Endodermal cell (in vitro differentiated cells): ENCODE data around the gene PCDHA2. TPM values are rescaled to one million over a fixed set of nuclear protein-coding genes. Genes with fewer than 3 reads are reported as not detected.

Experiments used
- DNase-seq: peaks from one replicate; pipeline ENCODE4 v3.0.0-alpha.2; 2017
- H3K27ac ChIP-seq: 2 replicates; pipeline ENCODE4 v1.5.1; 2013; ENCODE audit warnings: mild to moderate bottlenecking, low read depth, low read length, moderate library complexity
- H3K27me3 ChIP-seq: 2 replicates; pipeline ENCODE4 v1.6.1; 2013; ENCODE audit warnings: mild to moderate bottlenecking, low read length, moderate library complexity; ENCODE audit not compliant: insufficient read depth, control insufficient read depth, poor library complexity, severe bottlenecking
- H3K36me3 ChIP-seq: 2 replicates; pipeline ENCODE4 v1.7.0; 2013; ENCODE audit warnings: mild to moderate bottlenecking, low read length, moderate library complexity; ENCODE audit not compliant: control insufficient read depth, insufficient read depth
- H3K4me1 ChIP-seq: one replicate; pipeline ENCODE4 v1.7.0; 2013; ENCODE audit warnings: low read length; ENCODE audit not compliant: control insufficient read depth, insufficient read depth
- H3K4me3 ChIP-seq: 2 replicates; pipeline ENCODE4 v1.5.1; 2013; ENCODE audit warnings: mild to moderate bottlenecking, low read length, moderate library complexity
- H3K9ac ChIP-seq: 2 replicates; pipeline ENCODE4 v1.6.1; 2013; ENCODE audit warnings: mild to moderate bottlenecking, low read length, moderate library complexity; ENCODE audit not compliant: poor library complexity, severe bottlenecking; ENCODE audit errors: extremely low read depth
- H3K9me3 ChIP-seq: 2 replicates; pipeline ENCODE4 v1.6.1; 2013; ENCODE audit warnings: mild to moderate bottlenecking, low read length, moderate library complexity; ENCODE audit not compliant: control insufficient read depth
- H3K27ac Mint-ChIP-seq: 2 replicates; pipeline ENCODE4 v1.8.0; 2020; ENCODE audit warnings: mixed read lengths
- H3K27me3 Mint-ChIP-seq: 2 replicates; pipeline ENCODE4 v1.8.0; 2021; ENCODE audit warnings: mild to moderate bottlenecking, mixed read lengths; ENCODE audit not compliant: insufficient read depth
- H3K36me3 Mint-ChIP-seq: 2 replicates; pipeline ENCODE4 v1.8.0; 2020; ENCODE audit warnings: low read depth, mixed read lengths
- H3K4me1 Mint-ChIP-seq: 2 replicates; pipeline ENCODE4 v1.8.0; 2020; ENCODE audit warnings: mixed read lengths
- H3K4me3 Mint-ChIP-seq: 2 replicates; pipeline ENCODE4 v1.8.0; 2020; ENCODE audit warnings: mild to moderate bottlenecking, moderate library complexity, mixed read lengths
- H3K9me3 Mint-ChIP-seq: 2 replicates; pipeline ENCODE4 v1.8.0; 2020; ENCODE audit warnings: mild to moderate bottlenecking, mixed read lengths
- WGBS, 2 experiments: methylation state at CpG; one replicate each; pipeline versions ENCODE4 v1.1.5 to v1.1.7; 2013; ENCODE audit warnings: missing lambda C conversion rate in 2 of 2, mixed read lengths in 1 of 2; ENCODE audit not compliant: insufficient coverage in 1 of 2, insufficient read length in 1 of 2; 5-methylcytosine and 5-hydroxymethylcytosine counted together
- total RNA-seq, 2 donors: library from RNA; stranded (reverse); fragmentation: NEBNext Ultra II Directional in 1 of 2; extraction: Animal tissue kit (Norgen Biotek cat#: 25700) in 1 of 2; gene quantifications; 2 replicates in 1 of 2; 3 replicates in 1 of 2; pipeline ENCODE4 v1.2.1, GENCODE V29; 2021
- TF ChIP-seq, protein P1 (sequence below): fragments of 200-600 bp; sonication (generic); conservative IDR thresholded peaks from 2 replicates; pipeline ENCODE4 v1.5.0; 2021; ENCODE audit warnings: antibody characterized with exemption, mild to moderate bottlenecking

The PCDHA2 gene
- total RNA-seq, 2 donors from 2014 or later = 1.4 to 2.3 TPM

DNA sequence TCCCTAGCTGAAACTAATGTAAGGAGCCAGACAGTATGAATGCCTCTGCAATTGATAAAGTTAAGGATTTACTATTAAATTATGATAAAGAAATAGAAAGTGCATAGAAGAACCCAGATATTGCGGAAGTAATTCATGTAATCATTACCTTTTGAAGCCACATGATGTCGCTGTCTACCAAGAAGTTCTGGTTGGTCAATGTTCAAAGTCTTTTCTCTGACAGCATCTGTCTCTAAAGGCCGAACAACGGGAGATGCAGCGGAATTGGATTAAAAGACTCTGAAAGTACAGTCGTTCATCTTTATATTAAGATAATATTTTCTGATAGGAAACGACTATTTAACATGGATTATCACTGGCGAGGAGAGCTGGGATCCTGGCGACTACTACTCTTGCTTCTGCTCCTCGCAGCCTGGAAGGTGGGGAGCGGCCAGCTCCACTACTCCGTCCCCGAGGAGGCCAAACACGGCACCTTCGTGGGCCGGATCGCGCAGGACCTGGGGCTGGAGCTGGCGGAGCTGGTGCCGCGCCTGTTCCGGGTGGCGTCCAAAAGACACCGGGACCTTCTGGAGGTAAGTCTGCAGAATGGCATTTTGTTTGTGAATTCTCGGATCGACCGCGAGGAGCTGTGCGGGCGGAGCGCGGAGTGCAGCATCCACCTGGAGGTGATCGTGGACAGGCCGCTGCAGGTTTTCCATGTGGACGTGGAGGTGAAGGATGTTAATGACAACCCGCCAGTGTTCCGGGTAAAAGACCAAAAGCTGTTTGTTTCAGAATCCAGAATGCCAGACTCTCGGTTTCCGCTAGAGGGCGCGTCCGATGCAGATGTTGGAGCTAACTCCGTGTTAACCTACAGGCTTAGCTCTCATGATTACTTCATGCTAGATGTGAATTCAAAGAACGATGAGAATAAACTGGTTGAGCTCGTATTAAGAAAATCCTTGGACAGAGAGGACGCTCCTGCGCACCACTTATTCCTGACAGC lies 46.6 kb downstream of the PCDHA2 start, which contains the start of gene PCDHA8:
Gene PCDHA8, plus strand, starts transcription at position 210 of the 985 bp plus-strand sequence. Its CDS starts 135 bp downstream, at position 345.
- Histone ChIP-seq H3K4me3 (peak within 1 kb of the TSS; percentile 2), H3K9me3 (no peaks in the 10 kb centered on the region), H3K4me1 (no peaks in the 10 kb centered on the region), H3K27ac (no peak within 1 kb of the TSS), H3K36me3 (no peaks in the 10 kb centered on the region), H3K27me3 (no peaks in the 10 kb centered on the region), H3K9ac (no peak within 1 kb of the TSS)
- H3K27me3 Mint-ChIP-seq = no peaks in the 10 kb centered on the region
- WGBS, 2 experiments = 74 to 88% methylated on average over 32 to 47 of the region's 47 CpGs
- TF ChIP-seq, protein P1, sequence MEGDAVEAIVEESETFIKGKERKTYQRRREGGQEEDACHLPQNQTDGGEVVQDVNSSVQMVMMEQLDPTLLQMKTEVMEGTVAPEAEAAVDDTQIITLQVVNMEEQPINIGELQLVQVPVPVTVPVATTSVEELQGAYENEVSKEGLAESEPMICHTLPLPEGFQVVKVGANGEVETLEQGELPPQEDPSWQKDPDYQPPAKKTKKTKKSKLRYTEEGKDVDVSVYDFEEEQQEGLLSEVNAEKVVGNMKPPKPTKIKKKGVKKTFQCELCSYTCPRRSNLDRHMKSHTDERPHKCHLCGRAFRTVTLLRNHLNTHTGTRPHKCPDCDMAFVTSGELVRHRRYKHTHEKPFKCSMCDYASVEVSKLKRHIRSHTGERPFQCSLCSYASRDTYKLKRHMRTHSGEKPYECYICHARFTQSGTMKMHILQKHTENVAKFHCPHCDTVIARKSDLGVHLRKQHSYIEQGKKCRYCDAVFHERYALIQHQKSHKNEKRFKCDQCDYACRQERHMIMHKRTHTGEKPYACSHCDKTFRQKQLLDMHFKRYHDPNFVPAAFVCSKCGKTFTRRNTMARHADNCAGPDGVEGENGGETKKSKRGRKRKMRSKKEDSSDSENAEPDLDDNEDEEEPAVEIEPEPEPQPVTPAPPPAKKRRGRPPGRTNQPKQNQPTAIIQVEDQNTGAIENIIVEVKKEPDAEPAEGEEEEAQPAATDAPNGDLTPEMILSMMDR = peak; percentile 76
- H3K27ac Mint-ChIP-seq = no peak within 1 kb of the TSS
- H3K4me1 Mint-ChIP-seq = no peaks in the 10 kb centered on the region
- peaks cover 20% of the 10 kb centered on the region for H3K36me3 Mint-ChIP-seq
- peak within 1 kb of the TSS; percentile 45 for H3K4me3 Mint-ChIP-seq
- H3K9me3 Mint-ChIP-seq = peaks cover 11% of the 10 kb centered on the region
- DNase-seq = peak; percentile 86

DNA sequence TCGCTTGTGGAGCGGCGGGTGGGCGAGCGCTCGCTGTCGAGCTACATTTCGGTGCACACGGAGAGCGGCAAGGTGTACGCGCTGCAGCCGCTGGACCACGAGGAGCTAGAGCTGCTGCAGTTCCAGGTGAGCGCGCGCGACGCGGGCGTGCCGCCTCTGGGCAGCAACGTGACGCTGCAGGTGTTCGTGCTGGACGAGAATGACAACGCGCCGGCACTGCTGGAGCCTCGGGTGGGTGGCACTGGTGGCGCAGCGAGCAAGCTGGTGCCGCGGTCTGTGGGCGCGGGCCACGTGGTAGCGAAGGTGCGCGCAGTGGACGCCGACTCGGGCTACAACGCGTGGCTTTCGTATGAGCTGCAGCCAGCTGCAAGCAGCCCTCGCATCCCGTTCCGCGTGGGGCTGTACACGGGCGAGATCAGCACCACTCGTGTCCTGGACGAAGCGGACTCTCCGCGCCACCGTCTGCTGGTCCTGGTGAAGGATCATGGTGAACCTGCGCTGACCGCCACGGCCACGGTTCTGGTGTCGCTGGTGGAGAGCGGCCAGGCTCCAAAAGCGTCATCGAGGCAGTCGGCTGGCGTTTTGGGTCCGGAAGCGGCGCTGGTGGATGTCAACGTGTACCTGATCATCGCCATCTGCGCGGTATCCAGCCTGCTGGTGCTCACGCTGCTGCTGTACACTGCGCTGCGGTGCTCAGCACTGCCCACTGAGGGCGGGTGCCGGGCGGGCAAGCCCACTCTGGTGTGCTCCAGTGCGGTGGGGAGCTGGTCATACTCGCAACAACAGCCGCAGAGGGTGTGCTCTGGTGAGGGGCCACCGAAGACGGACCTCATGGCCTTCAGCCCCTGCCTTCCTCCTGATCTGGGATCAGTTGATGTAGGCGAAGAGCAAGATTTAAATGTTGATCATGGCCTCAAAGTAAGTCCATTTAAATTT lies 48.4 kb downstream of the PCDHA2 start:
- Histone ChIP-seq H3K9me3 (no peaks in the 10 kb centered on the region), H3K27me3 (no peaks in the 10 kb centered on the region), H3K4me1 (no peaks in the 10 kb centered on the region), H3K4me3 (no peak overlapping the region), H3K27ac (no peak overlapping the region), H3K9ac (no peak overlapping the region), H3K36me3 (no peaks in the 10 kb centered on the region)
- H3K4me3 Mint-ChIP-seq = no peak overlapping the region
- H3K4me1 Mint-ChIP-seq = peaks cover 4% of the 10 kb centered on the region
- no peak overlapping the region for H3K27ac Mint-ChIP-seq
- peaks cover 17% of the 10 kb centered on the region for H3K36me3 Mint-ChIP-seq
- DNase-seq = no peak
- TF ChIP-seq, protein P1 = no peak
- WGBS, 2 experiments = 95% methylated on average over 66 to 87 of the region's 87 CpGs
- H3K9me3 Mint-ChIP-seq = peaks cover 11% of the 10 kb centered on the region
- peaks cover 2% of the 10 kb centered on the region for H3K27me3 Mint-ChIP-seq

Other genes with a start within 250 kb of the PCDHA2 start
- gene EIF4EBP3, start 247.2 kb upstream of the PCDHA2 start, total RNA-seq = 1 to 10 TPM; 5.1 to 6.3 TPM
- gene SRA1, start 237.4 kb upstream of the PCDHA2 start, total RNA-seq = 10 to 100 TPM; 40.5 to 42.9 TPM
- gene APBB3, start 230.3 kb upstream of the PCDHA2 start, total RNA-seq = 10 to 100 TPM; 36.4 to 41.4 TPM
- gene SLC35A4, start 230.0 kb upstream of the PCDHA2 start, total RNA-seq = 10 to 100 TPM; 61.6 to 68.9 TPM
- gene CD14, start 161.7 kb upstream of the PCDHA2 start, total RNA-seq = under 1 TPM in 1 of 2 donors, not detected in 1; 0.18 TPM
- gene TMCO6, start 155.4 kb upstream of the PCDHA2 start, total RNA-seq = 10 to 100 TPM; 29.3 to 34.6 TPM
- gene NDUFA2, start 147.2 kb upstream of the PCDHA2 start, total RNA-seq = 10 to 100 TPM; 75.5 to 82.2 TPM
- 10 to 100 TPM; 68.9 to 76.8 TPM for gene IK, start 147.0 kb upstream of the PCDHA2 start, total RNA-seq
- 10 to 100 TPM; 20.4 to 23.1 TPM for gene WDR55, start 129.9 kb upstream of the PCDHA2 start, total RNA-seq
- 1 to 10 TPM; 1.1 to 1.6 TPM for gene DND1, start 121.3 kb upstream of the PCDHA2 start, total RNA-seq
- 10 to 100 TPM; 48.0 to 52.1 TPM for gene HARS1, start 103.5 kb upstream of the PCDHA2 start, total RNA-seq
- 10 to 100 TPM; 30.9 to 35.5 TPM for gene HARS2, start 103.4 kb upstream of the PCDHA2 start, total RNA-seq
- gene ZMAT2, start 94.4 kb upstream of the PCDHA2 start, total RNA-seq = 10 to 100 TPM; 62.6 to 73.1 TPM
- 1 to 10 TPM in 1 of 2 donors, under 1 TPM in 1; 0.18 to 2.9 TPM for gene PCDHA1, start 8.7 kb upstream of the PCDHA2 start, total RNA-seq
- gene PCDHA3, start 6.2 kb downstream of the PCDHA2 start, total RNA-seq = 1 to 10 TPM; 1.3 to 2.8 TPM
- 1 to 10 TPM; 5.6 to 6.3 TPM for gene PCDHA4, start 12.2 kb downstream of the PCDHA2 start, total RNA-seq
- 1 to 10 TPM; 1.8 to 1.9 TPM for gene PCDHA5, start 26.8 kb downstream of the PCDHA2 start, total RNA-seq
- gene PCDHA6, start 33.1 kb downstream of the PCDHA2 start, total RNA-seq = 1 to 10 TPM; 6.2 to 6.5 TPM
- 1 to 10 TPM; 2.5 to 6.6 TPM for gene PCDHA7, start 39.4 kb downstream of the PCDHA2 start, total RNA-seq
- gene PCDHA8, start 46.3 kb downstream of the PCDHA2 start, total RNA-seq = 1 to 10 TPM in 1 of 2 donors, under 1 TPM in 1; 0.71 to 2.5 TPM
- gene PCDHA9, start 53.5 kb downstream of the PCDHA2 start, total RNA-seq = 1 to 10 TPM in 1 of 2 donors, under 1 TPM in 1; 0.60 to 2.6 TPM
- gene PCDHA10, start 61.0 kb downstream of the PCDHA2 start, total RNA-seq = 10 to 100 TPM; 10.2 to 17.7 TPM
- gene PCDHA11, start 74.1 kb downstream of the PCDHA2 start, total RNA-seq = 10 to 100 TPM in 1 of 2 donors, 1 to 10 TPM in 1; 4.7 to 11.7 TPM
- 10 to 100 TPM; 11.2 to 13.8 TPM for gene PCDHA12, start 80.5 kb downstream of the PCDHA2 start, total RNA-seq
- gene PCDHA13, start 87.3 kb downstream of the PCDHA2 start, total RNA-seq = 1 to 10 TPM; 1.2 to 3.8 TPM
- 1 to 10 TPM; 3.2 to 6.1 TPM for gene PCDHAC1, start 131.4 kb downstream of the PCDHA2 start, total RNA-seq
- 1 to 10 TPM in 1 of 2 donors, under 1 TPM in 1; 0.49 to 2.4 TPM for gene PCDHAC2, start 171.6 kb downstream of the PCDHA2 start, total RNA-seq